GM10248 (cell line): ENCODE data around the gene KLHL29.

Experiments
- CTCF ChIA-PET: fragments of 300-600 bp; sonication (Branson Sonifier 250); formaldehyde crosslinking; extraction: SDS; loops from one replicate; lab custom pipeline; 2021; ENCODE audit warnings: antibody characterized with exemption; lab: Yijun Ruan, JAX
- POLR2A ChIA-PET: fragments of 350-650 bp; sonication (Branson Sonifier 250); formaldehyde crosslinking; extraction: SDS; loops from one replicate; lab custom pipeline; 2020; ENCODE audit warnings: antibody characterized with exemption; lab: Yijun Ruan, JAX
- DNase-seq: peaks from one replicate; pipeline ENCODE4 v3.0.0; 2012; ENCODE audit errors: extremely low spot score
- CTCF ChIP-seq: IDR thresholded peaks from 2 replicates; pipeline ENCODE4 v1.5.1; 2012; ENCODE audit warnings: mild to moderate bottlenecking, low read depth; ENCODE audit errors: extremely low read depth, missing control alignments, control extremely low read depth

Gene KLHL29

GRCh38 chr2:23711979-23712755, 327.2 kb downstream of the KLHL29 start:
- DNase-seq: no peak
- CTCF ChIA-PET: interaction anchor here (1.3 kb wide), 1 partner anchor 9 kb away, joined by 3 read pairs; no protein-coding TSS in a partner anchor
- TF ChIP-seq CTCF: no peak
- POLR2A ChIA-PET: no interaction called here

DNA sequence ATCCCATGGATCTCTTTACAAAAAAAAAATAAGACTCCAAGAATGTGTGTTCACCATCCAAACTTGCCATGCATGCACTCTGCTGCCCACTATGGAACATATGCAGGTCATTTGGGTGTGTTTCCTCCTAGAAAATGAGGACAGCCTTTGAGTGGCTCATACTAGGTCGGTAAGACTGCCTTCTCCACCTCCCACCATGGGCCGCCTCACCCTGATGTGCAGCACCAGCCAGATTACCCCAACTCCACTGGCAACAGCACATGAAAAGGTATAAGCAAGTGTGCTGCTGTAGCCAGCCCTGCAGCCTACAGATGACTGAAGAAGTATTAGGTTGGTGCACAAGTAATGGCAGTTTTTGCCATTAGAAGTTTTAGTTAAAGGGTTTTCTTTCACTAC, 327.8 kb downstream of the KLHL29 start:
- TF ChIP-seq CTCF: no peak
- no peak for DNase-seq
- ChIA-PET POLR2A (no interaction called here), CTCF (interaction anchor here (1.3 kb wide), 1 partner anchor 8 kb away, joined by 3 read pairs; no protein-coding TSS in a partner anchor)

GRCh38 chr2:23713351-23713750, 328.4 kb downstream of the KLHL29 start:
- no peak for TF ChIP-seq CTCF
- POLR2A ChIA-PET: no interaction called here
- CTCF ChIA-PET: no interaction called here
- no peak for DNase-seq

- DNase-seq: no peak
- no peak for TF ChIP-seq CTCF
- ChIA-PET POLR2A (no interaction called here), CTCF (interaction anchor here (0.9 to 1.7 kb wide), 3 partner anchors 14 to 64 kb away, joined by 3 to 4 read pairs (median 4); no protein-coding TSS in a partner anchor)
These were observed 334.1 kb downstream of the KLHL29 start for GRCh38 chr2:23718931-23719700.

GRCh38 chr2:23719716-23720115, 334.7 kb downstream of the KLHL29 start:
- ChIA-PET CTCF (interaction anchor here (1.6 kb wide), 1 partner anchor 20 kb away, joined by 4 read pairs; no protein-coding TSS in a partner anchor), POLR2A (no interaction called here)
- TF ChIP-seq CTCF: no peak
- DNase-seq: no peak

GRCh38 chr2:23720705-23721453, 335.9 kb downstream of the KLHL29 start:
- POLR2A ChIA-PET: no interaction called here
- CTCF ChIA-PET: interaction anchor here (1.1 to 1.9 kb wide), 2 partner anchors 9 to 16 kb away, joined by 3 to 11 read pairs; no protein-coding TSS in a partner anchor
- TF ChIP-seq CTCF: no peak
- no peak for DNase-seq
